Measurements from ENCODE around the gene NPAS3. TPM values are rescaled to one million over a fixed set of nuclear protein-coding genes. Genes with fewer than 3 reads are reported as not detected.

The NPAS3 gene
- total RNA-seq, 1 donor from 2014 or later = 2.4 TPM

GRCh38 chr14:33499687-33500086, 561.0 kb downstream of the NPAS3 start:
- TF ChIP-seq CTCF (IDR thresholded peaks at IDR 0.05; ENCODE audit: partially characterized antibody, unreplicated experiment) = no peak
- no peak for DNase-seq
- Mint-ChIP-seq H3K27me3 (ENCODE audit: unreplicated experiment) (no peaks in the 10 kb centered on the region), H3K4me1 (ENCODE audit: low read depth, unreplicated experiment) (no peaks in the 10 kb centered on the region), H3K36me3 (ENCODE audit: unreplicated experiment) (peaks cover 8% of the 10 kb centered on the region), H3K4me3 (ENCODE audit: unreplicated experiment) (no peak overlapping the region), H3K9me3 (ENCODE audit: unreplicated experiment) (peaks cover 4% of the 10 kb centered on the region), H3K27ac (ENCODE audit: unreplicated experiment) (no peak overlapping the region)

GRCh38 chr14:33504246-33505099, 565.8 kb downstream of the NPAS3 start:
- TF ChIP-seq CTCF (IDR thresholded peaks at IDR 0.05; ENCODE audit: partially characterized antibody, unreplicated experiment) = no peak
- no peaks in the 10 kb centered on the region for H3K36me3 Mint-ChIP-seq (ENCODE audit: unreplicated experiment)
- no peak overlapping the region for H3K27ac Mint-ChIP-seq (ENCODE audit: unreplicated experiment)
- H3K9me3 Mint-ChIP-seq (ENCODE audit: unreplicated experiment) = no peaks in the 10 kb centered on the region
- H3K4me3 Mint-ChIP-seq (ENCODE audit: unreplicated experiment) = no peak overlapping the region
- H3K4me1 Mint-ChIP-seq (ENCODE audit: low read depth, unreplicated experiment) = no peaks in the 10 kb centered on the region
- no peaks in the 10 kb centered on the region for H3K27me3 Mint-ChIP-seq (ENCODE audit: unreplicated experiment)
- no peak for DNase-seq

GRCh38 chr14:33505266-33505962, 566.7 kb downstream of the NPAS3 start:
- no peak overlapping the region for H3K27ac Mint-ChIP-seq (ENCODE audit: unreplicated experiment)
- no peak overlapping the region for H3K4me3 Mint-ChIP-seq (ENCODE audit: unreplicated experiment)
- H3K36me3 Mint-ChIP-seq (ENCODE audit: unreplicated experiment) = no peaks in the 10 kb centered on the region
- H3K9me3 Mint-ChIP-seq (ENCODE audit: unreplicated experiment) = no peaks in the 10 kb centered on the region
- H3K4me1 Mint-ChIP-seq (ENCODE audit: low read depth, unreplicated experiment) = peaks cover 7% of the 10 kb centered on the region
- no peak for DNase-seq
- H3K27me3 Mint-ChIP-seq (ENCODE audit: unreplicated experiment) = no peaks in the 10 kb centered on the region
- TF ChIP-seq CTCF (IDR thresholded peaks at IDR 0.05; ENCODE audit: partially characterized antibody, unreplicated experiment) = no peak

GRCh38 chr14:33505963-33506329, 567.3 kb downstream of the NPAS3 start:
- TF ChIP-seq CTCF (IDR thresholded peaks at IDR 0.05; ENCODE audit: partially characterized antibody, unreplicated experiment) = no peak
- peaks cover 11% of the 10 kb centered on the region for H3K4me1 Mint-ChIP-seq (ENCODE audit: low read depth, unreplicated experiment)
- no peak overlapping the region for H3K27ac Mint-ChIP-seq (ENCODE audit: unreplicated experiment)
- H3K4me3 Mint-ChIP-seq (ENCODE audit: unreplicated experiment) = no peak overlapping the region
- H3K36me3 Mint-ChIP-seq (ENCODE audit: unreplicated experiment) = no peaks in the 10 kb centered on the region
- H3K27me3 Mint-ChIP-seq (ENCODE audit: unreplicated experiment) = no peaks in the 10 kb centered on the region
- DNase-seq = no peak
- no peaks in the 10 kb centered on the region for H3K9me3 Mint-ChIP-seq (ENCODE audit: unreplicated experiment)

All from glutamatergic neuron (in vitro differentiated cells).